ENCODE measurements around the gene RBM4.

Gene RBM4

DNA sequence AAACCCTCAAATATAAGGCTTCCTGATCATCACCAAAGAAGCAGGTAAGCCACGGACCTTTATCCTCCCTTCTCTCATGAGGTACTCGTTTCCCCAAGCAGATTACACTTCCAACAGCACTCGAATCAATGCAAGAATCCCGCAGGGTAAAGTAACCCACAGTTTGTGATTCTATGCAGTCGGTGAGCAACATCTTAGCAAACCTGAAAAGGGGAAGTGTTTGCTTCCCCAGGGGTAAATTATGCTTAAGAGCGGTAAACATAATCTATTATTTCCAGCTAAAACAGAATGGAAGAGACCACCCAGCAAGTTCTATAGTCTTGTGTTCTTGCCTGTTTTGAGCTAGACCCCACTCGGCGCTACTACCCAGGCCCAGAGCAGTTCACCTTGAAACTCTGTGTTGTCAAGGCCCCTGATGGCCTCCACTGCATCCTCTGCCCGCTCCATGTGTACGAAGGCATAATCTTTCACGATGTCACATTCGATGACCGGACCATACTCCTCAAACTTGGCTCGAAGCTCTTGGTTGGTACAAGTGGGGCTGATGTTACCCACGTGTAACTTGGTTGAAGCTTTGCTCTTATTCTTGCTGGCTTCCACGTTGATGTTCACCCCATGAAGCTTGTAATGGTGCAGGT, 37.9 kb downstream of the RBM4 start:
- Histone ChIP-seq H3K9me3 (ENCODE audit: insufficient read depth, low read length) (no peaks in the 10 kb centered on the region), H2AFZ (ENCODE audit: low read depth, low read length) (no peak overlapping the region), H3K27ac (ENCODE audit: low read length) (peak overlapping the region; percentile 50), H3K36me3 (replicated peaks; ENCODE audit: low read depth, low read length) (peaks cover 17% of the 10 kb centered on the region), H3K9ac (ENCODE audit: low read length) (no peak overlapping the region), H3K27me3 (ENCODE audit: low read depth, low read length) (no peaks in the 10 kb centered on the region), H4K20me1 (ENCODE audit: insufficient read depth, low read length) (peaks cover 7% of the 10 kb centered on the region; the same call in 1 of the 2 replicates), H3K4me3 (ENCODE audit: low read length) (peak overlapping the region; percentile 78), H3K4me2 (ENCODE audit: low read length) (peak overlapping the region; percentile 82), H3K4me1 (ENCODE audit: low read length) (peaks cover 24% of the 10 kb centered on the region), H3K79me2 (ENCODE audit: low read length) (peaks cover 53% of the 10 kb centered on the region)
- TF ChIP-seq CTCF (IDR thresholded peaks at IDR 0.05; ENCODE audit: low read depth, low read length) (no peak), EZH2phosphoT487 (IDR thresholded peaks at IDR 0.05; ENCODE audit: low read depth) (no peak)

DNA sequence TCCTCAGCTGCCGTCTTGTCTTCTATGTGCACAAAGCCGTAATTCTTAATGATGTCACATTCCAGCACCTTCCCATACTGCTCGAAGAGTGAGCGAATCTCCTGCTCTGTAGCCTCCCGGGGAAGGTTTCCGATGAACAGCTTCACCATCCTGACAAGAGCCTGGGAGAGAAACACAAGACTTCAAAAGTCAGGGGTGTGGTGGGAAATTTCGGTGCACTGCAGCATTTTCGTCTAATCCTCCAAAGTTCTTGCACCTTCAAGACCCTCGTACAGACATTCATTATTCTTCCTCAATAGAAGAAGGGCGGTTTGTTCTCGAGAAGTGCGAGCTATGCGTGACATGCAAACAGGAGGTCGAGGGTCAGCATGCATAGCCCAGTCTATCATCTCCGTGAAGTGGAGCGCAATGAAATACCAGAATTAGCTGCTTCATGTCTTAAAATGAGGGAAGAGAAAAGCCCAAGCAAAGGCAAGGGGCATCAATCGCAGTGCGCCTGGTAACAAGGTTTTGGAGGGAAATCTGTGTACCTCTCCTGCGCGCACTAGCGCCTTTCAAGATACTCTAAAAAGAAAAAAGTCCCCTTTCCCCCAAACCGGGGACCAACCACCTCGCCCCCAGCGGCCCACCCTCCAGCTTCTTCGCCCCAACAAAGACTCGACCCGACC, 38.6 kb downstream of the RBM4 start:
- Histone ChIP-seq H3K9me3 (ENCODE audit: insufficient read depth, low read length) (no peaks in the 10 kb centered on the region), H3K4me1 (ENCODE audit: low read length) (peaks cover 24% of the 10 kb centered on the region), H4K20me1 (ENCODE audit: insufficient read depth, low read length) (peaks cover 7% of the 10 kb centered on the region; the same call in 1 of the 2 replicates), H2AFZ (ENCODE audit: low read depth, low read length) (peak overlapping the region; percentile 52; the same call in 1 of the 2 replicates), H3K27me3 (ENCODE audit: low read depth, low read length) (no peaks in the 10 kb centered on the region), H3K36me3 (replicated peaks; ENCODE audit: low read depth, low read length) (peaks cover 17% of the 10 kb centered on the region), H3K79me2 (ENCODE audit: low read length) (peaks cover 46% of the 10 kb centered on the region), H3K9ac (ENCODE audit: low read length) (peak overlapping the region; percentile 76), H3K4me2 (ENCODE audit: low read length) (peak overlapping the region; percentile 82), H3K4me3 (ENCODE audit: low read length) (peak overlapping the region; percentile 78), H3K27ac (ENCODE audit: low read length) (peak overlapping the region; percentile 85)
- TF ChIP-seq EZH2phosphoT487 (IDR thresholded peaks at IDR 0.05; ENCODE audit: low read depth) (no peak), CTCF (IDR thresholded peaks at IDR 0.05; ENCODE audit: low read depth, low read length) (no peak)

GRCh38 chr11:66677599-66678375, 39.3 kb downstream of the RBM4 start, which contains the start of gene RBM4B:
RBM4B (minus strand) TSS chr11:66677887; CDS start chr11:66677079, 808 bp downstream.
- H3K4me3 ChIP-seq (ENCODE audit: low read length), result peak within 1 kb of the TSS; percentile 78
- peaks cover 17% of the 10 kb centered on the region for H3K36me3 ChIP-seq (replicated peaks; ENCODE audit: low read depth, low read length)
- peak within 1 kb of the TSS; percentile 80 for H3K9ac ChIP-seq (ENCODE audit: low read length)
- peaks cover 7% of the 10 kb centered on the region; the same call in 1 of the 2 replicates for H4K20me1 ChIP-seq (ENCODE audit: insufficient read depth, low read length)
- H3K4me2 ChIP-seq (ENCODE audit: low read length), result peak within 1 kb of the TSS; percentile 100
- H2AFZ ChIP-seq (ENCODE audit: low read depth, low read length), result peak within 1 kb of the TSS; percentile 52
- peak within 1 kb of the TSS; percentile 85 for H3K27ac ChIP-seq (ENCODE audit: low read length)
- peaks cover 24% of the 10 kb centered on the region for H3K4me1 ChIP-seq (ENCODE audit: low read length)
- no peaks in the 10 kb centered on the region for H3K9me3 ChIP-seq (ENCODE audit: insufficient read depth, low read length)
- no peak for TF ChIP-seq CTCF (IDR thresholded peaks at IDR 0.05; ENCODE audit: low read depth, low read length)
- TF ChIP-seq EZH2phosphoT487 (IDR thresholded peaks at IDR 0.05; ENCODE audit: low read depth), result no peak
- H3K79me2 ChIP-seq (ENCODE audit: low read length), result peaks cover 41% of the 10 kb centered on the region
- no peaks in the 10 kb centered on the region for H3K27me3 ChIP-seq (ENCODE audit: low read depth, low read length)

Data from OCI-LY3 (cell line).